Fibroblast of villous mesenchyme (primary cell): ENCODE measurements around the gene DMXL1. TPM values are rescaled to one million over a fixed set of nuclear protein-coding genes. Genes with fewer than 3 reads are reported as not detected.

ENCODE experiments used
- DNase-seq: peaks from one replicate; pipeline ENCODE4 v3.0.0-alpha.2; 2010; ENCODE audit warnings: low read depth
- H3K4me3 ChIP-seq: 2 replicates; pipeline ENCODE4 v1.5.1; 2011; ENCODE audit warnings: low read depth, mild to moderate bottlenecking, low read length
- CTCF ChIP-seq: IDR thresholded peaks from 2 replicates; pipeline ENCODE4 v1.5.1; 2012; ENCODE audit warnings: low read depth, mild to moderate bottlenecking, low read length; ENCODE audit not compliant: insufficient read depth
- total RNA-seq: library from RNA; depleted of rRNA; stranded (reverse); fragments of >200 nt; gene quantifications from 2 replicates; pipeline ENCODE4 v1.2.3, GENCODE V29; 2012

Gene DMXL1
- total RNA-seq, 1 donor, result 54.8 TPM

- no peak for DNase-seq
- no peak for TF ChIP-seq CTCF
- H3K4me3 ChIP-seq, result no peak overlapping the region
Observed at GRCh38 chr5:119136666-119137318, 65.9 kb downstream of the DMXL1 start.

GRCh38 chr5:119153629-119154028, 82.7 kb downstream of the DMXL1 start:
- DNase-seq, result no peak
- no peak overlapping the region for H3K4me3 ChIP-seq
- TF ChIP-seq CTCF, result no peak

GRCh38 chr5:119158144-119158543, 87.3 kb downstream of the DMXL1 start:
- no peak for DNase-seq
- no peak for TF ChIP-seq CTCF
- H3K4me3 ChIP-seq, result no peak overlapping the region

GRCh38 chr5:119161430-119161829, 90.5 kb downstream of the DMXL1 start:
- no peak overlapping the region for H3K4me3 ChIP-seq
- no peak for DNase-seq
- no peak for TF ChIP-seq CTCF

GRCh38 chr5:119166026-119166425, 95.1 kb downstream of the DMXL1 start:
- DNase-seq, result peak; percentile 30
- TF ChIP-seq CTCF, result no peak
- H3K4me3 ChIP-seq, result no peak overlapping the region

GRCh38 chr5:119168401-119168800, 97.5 kb downstream of the DMXL1 start:
- DNase-seq, result peak; percentile 25
- TF ChIP-seq CTCF, result no peak
- H3K4me3 ChIP-seq, result no peak overlapping the region

GRCh38 chr5:119171686-119172085, 100.8 kb downstream of the DMXL1 start:
- peak; percentile 28 for DNase-seq

More at GRCh38 chr5:119171686-119172085, 100.8 kb downstream of the DMXL1 start:
- no peak overlapping the region for H3K4me3 ChIP-seq
- no peak for TF ChIP-seq CTCF
